K562 treated with DMSO at 1 percent for 24 hours (cell line): ENCODE measurements around the gene OR10J1. TPM values are rescaled to one million over a fixed set of nuclear protein-coding genes. Genes with fewer than 3 reads are reported as not detected.

Experiments used
- total RNA-seq: library from RNA; unstranded; fragments of 300-600 nt; gene quantifications from 2 replicates; pipeline ENCODE4 v1.2.3, GENCODE V29; 2022; ENCODE audit warnings: low read depth; ENCODE audit not compliant: insufficient read depth

Gene OR10J1
- total RNA-seq: not detected in 2 replicates

GRCh38 chr1:159439422-159439821 is at the start of gene OR10J1:
TSS of gene OR10J1 (plus strand) at chr1:159439722. CDS start at chr1:159439792, 70 bp downstream.

GRCh38 chr1:159431904-159432303 is 7.6 kb upstream of the OR10J1 start, which contains the start of gene OR10J4:
TSS of gene OR10J4 (plus strand) at chr1:159432204.

Other genes starting within 250 kb of the OR10J1 start
- gene ACKR1, start 234.8 kb upstream of the OR10J1 start, total RNA-seq: 0.24 TPM in 1 of 2 replicates, not detected in the other
- gene FCER1A, start 137.4 kb upstream of the OR10J1 start, total RNA-seq: not detected in 2 replicates
- not detected in 2 replicates for gene OR10J4, start 7.5 kb upstream of the OR10J1 start, total RNA-seq
- not detected in 2 replicates for gene OR10J5, start 96.3 kb downstream of the OR10J1 start, total RNA-seq
- not detected in 2 replicates for gene APCS, start 148.1 kb downstream of the OR10J1 start, total RNA-seq